Glutamatergic neuron (in vitro differentiated cells): ENCODE measurements around the gene PACSIN1. TPM values are rescaled to one million over a fixed set of nuclear protein-coding genes. Genes with fewer than 3 reads are reported as not detected.

Experiments
- DNase-seq: peaks from one replicate; pipeline ENCODE4 v3.0.0; 2022
- H3K27ac Mint-ChIP-seq: one replicate; pipeline ENCODE4 v1.8.0; 2020; ENCODE audit warnings: mild to moderate bottlenecking, mixed read lengths, inconsistent platforms; ENCODE audit not compliant: unreplicated experiment
- H3K27me3 Mint-ChIP-seq: one replicate; pipeline ENCODE4 v1.8.0; 2020; ENCODE audit warnings: mild to moderate bottlenecking, moderate library complexity, mixed read lengths, inconsistent platforms; ENCODE audit not compliant: unreplicated experiment
- H3K36me3 Mint-ChIP-seq: one replicate; pipeline ENCODE4 v1.8.0; 2020; ENCODE audit warnings: mild to moderate bottlenecking, mixed read lengths, inconsistent platforms; ENCODE audit not compliant: unreplicated experiment
- H3K4me1 Mint-ChIP-seq: one replicate; pipeline ENCODE4 v1.8.0; 2020; ENCODE audit warnings: mild to moderate bottlenecking, low read depth, mixed read lengths, inconsistent platforms; ENCODE audit not compliant: unreplicated experiment
- H3K4me3 Mint-ChIP-seq: one replicate; pipeline ENCODE4 v1.8.0; 2020; ENCODE audit warnings: mild to moderate bottlenecking, mixed read lengths, inconsistent platforms; ENCODE audit not compliant: unreplicated experiment
- H3K9me3 Mint-ChIP-seq: one replicate; pipeline ENCODE4 v1.8.0; 2020; ENCODE audit warnings: mild to moderate bottlenecking, moderate library complexity, mixed read lengths, inconsistent platforms; ENCODE audit not compliant: unreplicated experiment
- CTCF ChIP-seq: fragments of 200-600 bp; sonication (generic); IDR thresholded peaks from one replicate; pipeline ENCODE4 v1.5.0; 2021; ENCODE audit not compliant: partially characterized antibody, unreplicated experiment
- total RNA-seq: library from RNA; stranded (reverse); fragmentation: NEBNext Ultra II Directional; extraction: Animal tissue kit (Norgen Biotek cat#: 25700); gene quantifications from one replicate; pipeline ENCODE4 v1.2.1, GENCODE V29; 2021; ENCODE audit not compliant: unreplicated experiment

PACSIN1 gene
- total RNA-seq, 1 donor from 2014 or later: 0.47 TPM

- Mint-ChIP-seq H3K27ac (no peak overlapping the region), H3K4me1 (peaks cover 12% of the 10 kb centered on the region), H3K27me3 (peaks cover 21% of the 10 kb centered on the region), H3K4me3 (no peak overlapping the region), H3K9me3 (peaks cover 8% of the 10 kb centered on the region), H3K36me3 (no peaks in the 10 kb centered on the region)
- no peak for DNase-seq
- no peak for TF ChIP-seq CTCF
Measured at GRCh38 chr6:34555328-34555727, 89.5 kb downstream of the PACSIN1 start.

GRCh38 chr6:34556031-34556471, 90.2 kb downstream of the PACSIN1 start, which contains the start of gene SPDEF:
TSS of gene SPDEF (minus strand) at chr6:34556329. CDS start at chr6:34544455, 11,874 bp downstream.
- Mint-ChIP-seq H3K36me3 (no peaks in the 10 kb centered on the region), H3K4me1 (peaks cover 16% of the 10 kb centered on the region), H3K27me3 (peaks cover 21% of the 10 kb centered on the region), H3K27ac (no peak within 1 kb of the TSS), H3K9me3 (peaks cover 8% of the 10 kb centered on the region), H3K4me3 (no peak within 1 kb of the TSS)
- no peak for DNase-seq
- no peak for TF ChIP-seq CTCF

GRCh38 chr6:34556493-34556892, 90.6 kb downstream of the PACSIN1 start:
- Mint-ChIP-seq H3K4me1 (peaks cover 16% of the 10 kb centered on the region), H3K27me3 (peaks cover 21% of the 10 kb centered on the region), H3K27ac (no peak overlapping the region), H3K4me3 (no peak overlapping the region), H3K9me3 (peaks cover 8% of the 10 kb centered on the region), H3K36me3 (no peaks in the 10 kb centered on the region)
- DNase-seq: no peak
- no peak for TF ChIP-seq CTCF

- no peak overlapping the region for H3K4me3 Mint-ChIP-seq
- peaks cover 8% of the 10 kb centered on the region for H3K9me3 Mint-ChIP-seq
- H3K27me3 Mint-ChIP-seq: peaks cover 17% of the 10 kb centered on the region
- no peak for DNase-seq
- no peak for TF ChIP-seq CTCF
- no peaks in the 10 kb centered on the region for H3K36me3 Mint-ChIP-seq
- no peak overlapping the region for H3K27ac Mint-ChIP-seq
- peaks cover 12% of the 10 kb centered on the region for H3K4me1 Mint-ChIP-seq
Measured at GRCh38 chr6:34557228-34557627, 91.4 kb downstream of the PACSIN1 start.

- H3K4me3 Mint-ChIP-seq: no peak overlapping the region
- H3K27me3 Mint-ChIP-seq: peaks cover 16% of the 10 kb centered on the region
- H3K36me3 Mint-ChIP-seq: no peaks in the 10 kb centered on the region
- peaks cover 5% of the 10 kb centered on the region for H3K9me3 Mint-ChIP-seq
- no peak overlapping the region for H3K27ac Mint-ChIP-seq
- DNase-seq: no peak
- no peak for TF ChIP-seq CTCF
- H3K4me1 Mint-ChIP-seq: peaks cover 8% of the 10 kb centered on the region
Measured at GRCh38 chr6:34558172-34558714, 92.4 kb downstream of the PACSIN1 start.
